ENCODE data around the gene PML.
"Not testable (repeated sequence)": the region's sequence is repeated elsewhere in the genome, so short reads cannot be mapped to it uniquely, and the experiment has no call there.

DNA sequence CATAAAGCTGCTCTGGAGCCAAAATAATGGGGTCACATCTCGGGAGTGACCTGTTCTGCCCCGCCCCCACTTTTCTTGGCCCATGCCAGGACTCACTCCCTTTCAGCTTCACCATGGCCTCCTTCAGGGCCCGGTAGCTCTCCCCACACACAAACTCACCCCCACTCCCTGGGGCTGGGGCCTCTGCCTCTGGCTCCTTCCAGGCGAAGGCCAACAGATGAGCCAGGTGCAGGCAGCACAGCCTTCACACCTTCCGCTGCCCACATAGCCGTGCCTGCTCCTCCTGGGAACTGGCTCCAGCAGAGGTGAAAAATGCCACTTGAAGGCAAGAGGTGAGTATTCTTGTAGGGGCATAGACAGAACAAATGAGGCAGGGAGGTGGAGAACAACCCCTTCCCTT lies 77.1 kb downstream of the PML start:
- TF ChIP-seq, protein P1, sequence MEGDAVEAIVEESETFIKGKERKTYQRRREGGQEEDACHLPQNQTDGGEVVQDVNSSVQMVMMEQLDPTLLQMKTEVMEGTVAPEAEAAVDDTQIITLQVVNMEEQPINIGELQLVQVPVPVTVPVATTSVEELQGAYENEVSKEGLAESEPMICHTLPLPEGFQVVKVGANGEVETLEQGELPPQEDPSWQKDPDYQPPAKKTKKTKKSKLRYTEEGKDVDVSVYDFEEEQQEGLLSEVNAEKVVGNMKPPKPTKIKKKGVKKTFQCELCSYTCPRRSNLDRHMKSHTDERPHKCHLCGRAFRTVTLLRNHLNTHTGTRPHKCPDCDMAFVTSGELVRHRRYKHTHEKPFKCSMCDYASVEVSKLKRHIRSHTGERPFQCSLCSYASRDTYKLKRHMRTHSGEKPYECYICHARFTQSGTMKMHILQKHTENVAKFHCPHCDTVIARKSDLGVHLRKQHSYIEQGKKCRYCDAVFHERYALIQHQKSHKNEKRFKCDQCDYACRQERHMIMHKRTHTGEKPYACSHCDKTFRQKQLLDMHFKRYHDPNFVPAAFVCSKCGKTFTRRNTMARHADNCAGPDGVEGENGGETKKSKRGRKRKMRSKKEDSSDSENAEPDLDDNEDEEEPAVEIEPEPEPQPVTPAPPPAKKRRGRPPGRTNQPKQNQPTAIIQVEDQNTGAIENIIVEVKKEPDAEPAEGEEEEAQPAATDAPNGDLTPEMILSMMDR (conservative IDR thresholded peaks at IDR 0.05; ENCODE audit: low read depth, low read length): not testable (repeated sequence)
- not testable (repeated sequence) for TF ChIP-seq POLR2A (IDR thresholded peaks at IDR 0.05; ENCODE audit: low read depth, low read length); CEBPB (IDR thresholded peaks at IDR 0.05; ENCODE audit: low read depth, low read length); BHLHE40 (IDR thresholded peaks at IDR 0.05; ENCODE audit: low read depth, low read length); RAD21 (IDR thresholded peaks at IDR 0.05; ENCODE audit: low read length); MAFK (IDR thresholded peaks at IDR 0.05; ENCODE audit: low read depth, low read length); RFX5 (IDR thresholded peaks at IDR 0.05; ENCODE audit: low read depth, low read length); MXI1 (IDR thresholded peaks at IDR 0.05; ENCODE audit: borderline replicate concordance, low read depth, low read length); RCOR1 (IDR thresholded peaks at IDR 0.05; ENCODE audit: insufficient replicate concordance, low read length); NFE2L2 (IDR thresholded peaks at IDR 0.05; ENCODE audit: low read depth, low read length); MAZ (IDR thresholded peaks at IDR 0.05; ENCODE audit: borderline replicate concordance, low read depth, low read length)
- TF ChIP-seq, protein P2, sequence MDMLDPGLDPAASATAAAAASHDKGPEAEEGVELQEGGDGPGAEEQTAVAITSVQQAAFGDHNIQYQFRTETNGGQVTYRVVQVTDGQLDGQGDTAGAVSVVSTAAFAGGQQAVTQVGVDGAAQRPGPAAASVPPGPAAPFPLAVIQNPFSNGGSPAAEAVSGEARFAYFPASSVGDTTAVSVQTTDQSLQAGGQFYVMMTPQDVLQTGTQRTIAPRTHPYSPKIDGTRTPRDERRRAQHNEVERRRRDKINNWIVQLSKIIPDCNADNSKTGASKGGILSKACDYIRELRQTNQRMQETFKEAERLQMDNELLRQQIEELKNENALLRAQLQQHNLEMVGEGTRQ (IDR thresholded peaks at IDR 0.05; ENCODE audit: low read depth, low read length): not testable (repeated sequence)
- TF ChIP-seq, protein P3, sequence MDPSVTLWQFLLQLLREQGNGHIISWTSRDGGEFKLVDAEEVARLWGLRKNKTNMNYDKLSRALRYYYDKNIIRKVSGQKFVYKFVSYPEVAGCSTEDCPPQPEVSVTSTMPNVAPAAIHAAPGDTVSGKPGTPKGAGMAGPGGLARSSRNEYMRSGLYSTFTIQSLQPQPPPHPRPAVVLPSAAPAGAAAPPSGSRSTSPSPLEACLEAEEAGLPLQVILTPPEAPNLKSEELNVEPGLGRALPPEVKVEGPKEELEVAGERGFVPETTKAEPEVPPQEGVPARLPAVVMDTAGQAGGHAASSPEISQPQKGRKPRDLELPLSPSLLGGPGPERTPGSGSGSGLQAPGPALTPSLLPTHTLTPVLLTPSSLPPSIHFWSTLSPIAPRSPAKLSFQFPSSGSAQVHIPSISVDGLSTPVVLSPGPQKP (IDR thresholded peaks at IDR 0.05; ENCODE audit: borderline replicate concordance, low read depth, low read length): not testable (repeated sequence)

All from IMR-90 (cell line).